Hippocampal formation (tissue), 2 donors: ENCODE measurements around the gene FBXL4.
"Not testable (repeated sequence)": the region's sequence is repeated elsewhere in the genome, so short reads cannot be mapped to it uniquely, and the experiment has no call there.

Source experiments
- DNase-seq, 2 donors: peaks; one replicate each; lab custom pipeline; 2025; lab: John Stamatoyannopoulos, UW

FBXL4 gene

DNA sequence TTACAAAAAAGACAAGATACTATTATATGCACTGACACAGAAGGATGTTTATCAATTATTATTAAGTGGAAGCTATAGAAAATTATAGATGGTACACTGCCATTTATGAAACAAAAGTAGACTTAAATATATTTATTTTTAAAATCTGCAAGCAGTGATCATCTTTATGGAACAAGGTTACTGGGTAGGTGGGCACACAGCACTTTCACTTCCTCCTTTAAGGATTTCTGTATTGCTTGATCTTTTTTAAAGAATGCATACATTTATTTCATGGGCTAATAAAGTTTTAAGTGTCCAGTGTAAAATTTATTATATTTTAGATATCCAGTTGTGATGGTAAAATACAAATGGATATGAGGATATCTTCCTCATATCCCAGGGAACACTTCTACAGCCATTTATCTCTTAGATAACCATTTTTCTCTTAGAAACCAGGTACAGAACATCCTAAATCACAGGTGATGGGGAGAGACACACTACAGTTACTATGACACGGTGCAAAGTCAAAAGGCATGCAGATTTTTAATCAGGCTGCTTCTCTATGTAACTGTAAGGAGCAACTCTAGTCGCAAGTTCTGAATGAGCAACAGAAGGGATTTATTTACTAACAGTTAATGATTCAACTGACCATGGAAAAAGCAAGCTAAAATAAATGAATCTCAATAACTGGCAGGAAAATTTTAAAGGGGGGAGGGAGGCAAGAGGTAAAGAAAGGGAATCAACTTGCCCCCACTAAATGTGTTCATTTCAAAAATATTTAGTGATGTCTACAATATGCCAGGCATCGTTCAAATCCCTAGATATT is 2.2 kb downstream of the FBXL4 start:
- DNase-seq, result no peak

DNA sequence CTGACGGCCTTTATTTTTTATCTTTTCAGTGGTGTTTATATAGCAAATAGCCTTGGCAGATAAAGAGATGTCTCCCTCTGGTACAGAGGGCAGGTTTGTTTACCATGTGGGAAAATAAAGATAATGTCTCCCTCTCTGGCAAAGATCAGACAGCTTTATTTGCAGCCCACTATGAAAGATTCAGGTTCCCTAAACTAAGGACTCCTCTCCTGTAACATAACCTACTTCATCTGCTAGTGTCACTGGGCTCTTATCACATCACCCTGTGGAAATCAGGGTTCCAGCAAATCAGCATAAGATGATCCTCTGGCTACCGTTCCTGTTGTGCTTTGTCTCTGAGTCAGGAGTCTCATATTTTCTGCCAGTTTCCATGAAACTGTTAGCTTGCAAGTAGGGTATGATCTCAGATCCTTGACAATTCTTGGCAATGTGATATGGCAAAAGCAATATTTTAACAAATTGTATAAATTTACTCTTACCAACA is 3.1 kb downstream of the FBXL4 start:
- DNase-seq, result no peak

DNA sequence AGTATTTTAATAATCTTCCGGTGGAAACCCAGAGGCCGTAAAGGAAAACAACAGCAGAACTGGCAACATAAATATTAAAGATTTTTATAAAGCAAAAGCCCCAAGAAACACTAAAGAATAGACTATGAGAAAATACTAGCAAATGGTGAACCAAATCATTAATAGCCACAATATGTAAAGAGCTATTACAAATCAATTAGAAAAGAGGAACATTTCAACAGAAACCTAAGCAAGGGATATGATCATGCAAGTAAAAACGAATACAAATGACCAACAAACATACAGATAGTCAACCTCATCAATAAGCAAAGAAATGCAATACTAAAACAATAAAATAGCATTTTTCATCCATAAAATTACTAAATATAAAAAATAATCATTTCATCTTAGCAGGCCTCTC is 3.6 kb downstream of the FBXL4 start:
- no peak for DNase-seq

DNA sequence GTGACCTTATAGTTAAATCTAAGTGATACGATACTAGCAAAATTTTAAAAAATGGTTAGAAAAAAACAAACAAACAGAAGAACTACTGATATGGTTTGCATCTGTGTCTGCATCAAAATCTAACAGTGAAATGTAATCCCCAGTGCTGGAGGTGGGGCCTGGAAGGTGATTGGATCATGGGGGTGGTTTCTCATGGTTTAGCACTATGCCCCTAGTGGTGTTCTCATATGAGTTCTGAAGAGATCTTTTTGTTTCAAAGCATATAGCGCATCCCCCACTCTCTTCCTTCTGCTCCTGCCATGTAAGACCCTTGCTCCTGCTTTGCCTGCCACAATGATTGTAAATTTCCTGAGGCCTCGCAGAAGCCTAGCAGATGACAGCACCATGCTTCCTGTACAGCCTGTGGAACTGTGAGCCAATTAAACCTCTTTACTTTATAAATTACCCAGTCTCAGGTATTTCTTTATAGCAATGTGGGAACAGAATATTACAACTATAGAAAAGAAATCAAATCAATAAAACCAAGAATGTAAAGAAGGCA is 5.4 kb downstream of the FBXL4 start:
- no peak for DNase-seq

DNA sequence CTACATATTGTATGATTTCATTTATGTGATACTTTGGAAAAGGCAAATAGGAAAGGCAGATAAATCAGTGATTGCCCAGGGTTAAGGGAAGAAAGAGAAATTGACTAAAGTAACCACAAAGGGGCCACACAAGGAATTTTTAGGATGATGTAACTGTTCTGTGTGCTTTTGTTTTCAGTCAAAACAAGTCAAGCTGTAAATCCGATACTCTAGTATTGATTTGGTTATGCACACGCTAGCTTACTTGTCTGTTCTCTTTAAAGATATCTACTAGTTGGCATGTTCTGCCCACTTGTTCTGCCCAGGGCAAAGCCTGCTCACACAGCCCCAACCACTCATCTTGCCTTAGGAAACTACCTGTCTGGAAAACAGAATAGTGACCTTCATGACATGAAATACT is 6.4 kb downstream of the FBXL4 start:
- DNase-seq, result no peak

DNA sequence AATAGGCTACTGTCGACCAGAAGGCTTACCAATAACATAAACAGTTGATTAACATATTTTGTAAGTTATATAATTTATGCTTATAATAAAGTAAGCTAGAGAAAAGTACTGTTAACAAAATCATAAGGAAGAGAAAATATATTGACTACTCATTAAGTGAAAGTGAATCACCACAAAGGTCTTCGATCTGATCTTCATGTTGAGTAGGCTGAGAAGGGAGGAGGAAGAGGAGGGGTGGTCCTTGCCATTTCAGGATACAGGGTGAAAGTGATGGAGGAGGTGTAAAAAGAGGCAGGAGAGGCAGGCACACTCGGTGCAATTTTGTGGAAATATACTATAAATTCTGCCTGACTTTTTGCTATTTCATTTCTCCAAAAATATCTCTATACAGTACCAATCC is 10.4 kb downstream of the FBXL4 start:
- DNase-seq, result no peak

DNA sequence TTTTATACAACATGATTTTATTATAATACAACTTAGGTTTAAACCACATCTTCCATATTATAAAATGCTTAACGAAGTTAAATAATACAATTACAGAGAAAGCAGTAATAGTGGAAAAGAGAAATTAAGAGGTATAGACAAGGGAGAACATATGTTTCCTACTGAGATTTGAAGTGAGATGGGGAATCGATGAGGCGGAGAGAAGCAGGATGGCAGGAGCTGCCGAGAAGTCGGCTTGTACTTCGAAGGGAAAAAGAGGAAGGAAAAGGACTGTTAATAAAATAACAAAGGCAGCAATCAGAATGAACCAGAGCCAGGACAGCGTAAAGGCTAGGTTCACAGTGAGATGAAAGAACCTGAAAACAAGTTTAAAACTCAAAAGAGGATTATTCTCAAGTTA is 15.4 kb downstream of the FBXL4 start:
- DNase-seq, result no peak

DNA sequence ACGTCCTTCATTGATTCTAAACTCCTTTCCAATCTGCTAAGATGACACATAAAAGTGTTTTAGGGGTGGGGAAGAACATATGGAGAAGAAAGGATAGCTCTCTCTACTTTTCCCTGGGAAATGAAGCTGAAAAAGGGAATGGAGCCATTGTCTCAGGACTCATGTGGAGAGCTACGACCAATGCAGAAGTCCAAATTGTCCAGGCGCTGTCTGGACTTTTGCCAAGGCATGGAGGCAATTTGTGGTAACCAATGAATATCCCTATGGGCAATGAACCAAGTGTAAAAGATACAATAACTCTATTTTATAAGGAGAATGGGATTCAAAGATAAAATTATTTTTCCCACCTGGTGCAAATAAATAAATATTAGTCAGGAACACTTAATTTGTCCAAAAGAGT is 16.1 kb downstream of the FBXL4 start:
- DNase-seq, result no peak

DNA sequence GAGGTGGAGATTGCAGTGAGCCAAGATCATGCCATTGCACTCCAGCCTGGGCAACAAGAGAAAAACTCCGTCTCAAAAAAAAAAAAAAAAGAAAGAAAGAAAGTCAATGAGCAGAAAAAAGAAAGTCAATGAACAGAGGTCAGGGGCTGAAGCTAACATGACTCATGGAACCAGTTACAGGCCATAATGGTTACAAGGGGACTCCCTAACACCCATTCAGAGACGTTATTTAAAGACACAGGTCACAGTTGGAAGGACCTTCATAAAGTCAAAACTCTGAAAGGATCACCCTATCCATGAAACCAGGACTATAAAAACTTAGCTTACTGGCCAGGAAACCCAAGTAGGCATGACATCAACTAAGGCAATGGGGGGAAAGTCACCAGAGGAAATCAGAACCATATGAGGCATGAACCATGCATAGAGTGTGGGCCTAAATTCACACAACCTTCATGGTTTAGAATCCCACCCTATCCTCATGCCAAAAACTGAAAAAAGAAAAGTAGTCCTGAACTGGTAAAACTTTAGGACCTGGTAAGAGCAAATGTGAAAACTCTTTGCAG is 18.2 kb downstream of the FBXL4 start:
- no peak for DNase-seq

DNA sequence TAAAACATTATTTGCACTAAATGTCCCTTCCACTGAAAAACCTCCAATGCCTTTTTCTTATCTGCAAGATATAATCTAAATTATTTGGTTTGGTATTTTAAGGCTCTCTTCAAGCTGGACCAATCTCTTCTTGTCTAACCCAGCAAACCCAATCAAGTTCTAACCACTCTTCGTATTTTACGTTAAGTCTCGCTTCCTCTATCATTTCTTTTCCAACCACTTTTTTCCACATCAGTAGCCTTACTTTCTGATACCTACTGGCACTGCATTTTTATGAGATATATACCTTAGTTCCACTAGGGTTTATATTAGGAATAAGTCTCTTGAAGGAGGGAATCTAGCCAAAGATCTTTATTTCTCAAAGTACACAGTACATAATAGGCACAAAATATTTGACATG is 19.1 kb downstream of the FBXL4 start:
- DNase-seq, result no peak

DNA sequence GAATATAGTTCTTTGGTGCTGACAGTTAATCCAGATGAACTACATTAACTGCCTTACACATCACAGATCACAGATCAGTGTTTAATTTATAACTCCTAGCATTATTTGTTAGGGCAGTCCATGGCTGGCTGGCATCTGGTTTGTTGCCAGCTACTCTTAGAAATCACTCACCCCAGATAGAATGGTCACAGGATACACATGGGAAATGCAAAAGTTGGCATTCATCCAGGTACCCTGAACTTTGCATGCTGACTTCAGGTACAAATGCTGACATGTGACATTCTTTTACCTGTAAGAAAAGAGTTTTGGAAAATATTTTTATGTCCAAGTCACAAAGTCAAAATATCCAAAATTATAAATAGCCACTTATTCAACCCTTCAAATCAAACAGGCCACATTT is 20.2 kb downstream of the FBXL4 start:
- DNase-seq, result no peak

DNA sequence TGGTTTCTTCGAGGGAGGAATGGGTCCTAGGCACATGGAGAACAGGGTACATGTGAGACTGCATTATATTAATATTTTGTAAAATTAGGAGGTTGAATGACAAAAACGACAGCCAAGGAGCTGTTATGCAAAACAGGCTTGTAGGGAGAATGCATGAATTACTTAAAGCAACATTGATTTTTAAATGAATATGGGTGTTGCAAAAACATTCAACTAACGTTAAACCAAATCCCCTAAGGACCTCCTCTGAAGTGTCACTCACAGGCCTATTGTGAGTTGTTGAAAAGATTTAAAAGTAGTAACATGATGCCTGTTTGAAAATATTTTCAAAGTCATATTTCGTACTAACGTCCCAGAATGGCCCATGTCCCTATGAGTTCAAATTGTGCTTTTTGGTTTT is 21.9 kb downstream of the FBXL4 start:
- no peak for DNase-seq

DNA sequence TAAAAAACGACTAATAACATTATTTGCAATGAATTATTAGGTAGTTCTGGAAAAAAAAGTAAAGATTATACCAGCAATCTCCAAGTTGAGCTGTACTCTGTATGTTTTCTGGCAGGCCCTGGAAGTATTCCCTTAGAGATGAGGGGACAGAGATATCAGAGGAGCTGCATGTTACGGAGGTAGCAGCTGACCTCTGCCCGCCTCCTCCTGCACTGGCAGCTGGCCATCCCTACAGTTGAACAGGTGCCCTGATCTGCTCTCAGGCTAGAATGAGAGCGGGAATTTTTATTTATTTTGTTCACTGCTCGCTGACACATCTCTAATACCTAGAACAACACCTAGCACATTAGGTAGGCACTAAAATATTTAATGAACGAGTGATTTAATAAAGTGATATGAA is 23.1 kb downstream of the FBXL4 start:
- DNase-seq, result no peak

DNA sequence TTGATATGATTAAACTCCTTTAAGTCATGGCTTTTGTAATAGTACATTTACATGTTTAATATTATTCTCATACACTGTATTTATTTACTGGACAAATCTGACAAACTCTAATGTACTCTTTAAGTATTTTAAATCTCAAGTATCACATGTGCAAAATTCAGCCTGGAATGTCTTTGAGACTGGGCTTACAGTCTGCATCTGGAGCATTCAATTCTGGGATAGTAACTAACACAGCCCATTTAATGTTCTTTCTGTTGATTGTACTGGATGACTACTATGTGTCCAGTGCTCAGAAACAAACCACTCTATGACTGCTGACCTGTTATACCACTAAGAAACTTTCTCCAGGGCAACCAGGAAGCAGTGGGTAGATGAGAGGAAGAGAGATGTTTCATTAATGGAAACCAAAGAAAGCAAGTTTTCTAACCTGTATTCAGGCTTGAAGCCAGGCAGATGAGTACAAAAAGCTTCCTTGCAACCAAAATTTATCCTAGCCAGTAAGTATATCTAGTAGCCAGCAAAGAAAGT is 26.8 kb downstream of the FBXL4 start:
- DNase-seq, result no peak

DNA sequence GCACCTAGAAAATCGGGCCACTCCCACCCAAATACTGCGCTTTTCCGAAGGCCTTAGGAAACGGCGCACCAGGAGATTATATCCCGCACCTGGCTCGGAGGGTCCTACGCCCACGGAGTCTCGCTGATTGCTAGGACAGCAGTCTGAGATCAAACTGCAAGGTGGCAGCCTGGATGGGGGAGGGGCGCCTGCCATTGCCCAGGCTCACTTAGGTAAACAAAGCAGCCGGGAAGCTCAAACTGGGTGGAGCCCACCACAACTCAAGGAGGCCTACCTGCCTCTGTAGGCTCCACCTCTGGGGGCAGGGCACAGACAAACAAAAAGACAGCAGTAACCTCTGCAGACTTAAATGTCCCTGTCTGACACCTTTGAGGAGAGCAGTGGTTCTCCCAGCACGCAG is 36.8 kb downstream of the FBXL4 start:
- not testable (repeated sequence) for DNase-seq

DNA sequence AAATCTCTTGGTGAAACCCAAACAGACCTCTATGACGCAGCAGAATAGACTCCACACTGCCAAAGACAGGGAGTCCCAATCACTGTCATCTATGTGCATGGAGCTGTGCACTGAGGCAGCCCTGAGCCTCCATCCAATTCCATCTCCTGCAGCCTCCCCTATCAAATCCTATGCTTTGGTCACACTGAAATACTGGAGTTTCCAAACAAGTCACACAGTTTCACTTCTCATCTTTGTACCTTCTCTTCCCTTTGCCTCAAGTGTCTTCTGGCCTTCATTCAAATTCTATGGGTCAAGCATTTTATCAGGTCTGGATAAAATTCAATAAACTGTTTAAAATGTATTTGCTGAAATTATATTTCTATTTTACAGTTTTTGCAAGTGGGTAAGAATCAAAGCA is 38.5 kb downstream of the FBXL4 start:
- DNase-seq, result no peak

DNA sequence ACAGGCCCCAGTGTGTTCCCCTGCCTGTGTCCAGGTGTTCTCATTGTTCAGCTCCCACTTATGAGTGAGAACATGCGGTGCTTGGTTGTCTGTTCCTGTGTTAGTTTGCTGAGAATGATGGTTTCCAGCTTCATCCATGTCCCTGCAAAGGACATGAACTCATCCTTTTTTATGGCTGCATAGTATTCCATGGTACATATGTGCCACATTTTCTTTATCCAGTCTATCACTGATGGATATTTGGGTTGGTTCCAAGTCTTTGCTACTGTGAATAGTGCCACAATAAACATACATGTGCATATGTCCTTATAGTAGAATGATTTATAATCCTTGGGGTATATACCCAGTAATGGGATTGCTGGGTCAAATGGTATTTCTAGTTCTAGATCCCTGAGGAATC is 41.4 kb downstream of the FBXL4 start:
- not testable (repeated sequence) for DNase-seq

DNA sequence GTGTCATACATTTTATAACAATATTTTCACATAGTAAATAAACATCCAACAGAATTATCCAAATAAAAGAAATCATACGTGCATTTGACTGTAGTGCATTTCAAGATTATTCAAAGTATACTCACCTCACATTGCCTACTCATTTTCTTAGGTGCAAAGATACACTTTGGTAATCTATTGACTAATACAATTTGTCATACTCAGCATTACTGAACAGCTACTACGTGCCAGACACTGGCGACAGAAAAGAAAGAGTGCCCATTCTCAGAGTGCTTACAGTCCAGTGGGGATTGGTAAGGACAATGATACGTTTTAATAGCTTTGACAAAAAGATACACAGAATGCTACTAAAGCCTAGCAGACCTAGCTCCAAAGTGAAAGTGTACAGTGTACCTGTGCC is 42.0 kb downstream of the FBXL4 start:
- no peak for DNase-seq

DNA sequence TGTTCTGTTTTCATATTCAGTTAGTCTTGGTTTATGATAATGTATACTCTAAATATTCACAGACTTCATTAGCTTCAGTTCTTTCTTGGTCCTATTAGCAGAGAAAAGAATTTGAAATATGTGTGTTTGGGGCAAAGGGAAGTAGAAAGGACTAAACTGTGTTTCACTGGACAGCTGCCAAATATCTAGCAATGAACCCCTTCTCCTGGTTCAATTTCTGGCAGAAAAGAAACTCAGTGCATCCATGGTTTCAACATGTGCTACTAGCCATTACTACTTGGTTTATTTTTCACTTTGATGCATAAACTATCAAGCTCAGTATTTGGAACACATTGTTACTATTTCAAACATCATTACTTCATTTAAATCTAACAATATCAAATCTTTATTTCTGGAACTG is 43.6 kb downstream of the FBXL4 start:
- no peak for DNase-seq

DNA sequence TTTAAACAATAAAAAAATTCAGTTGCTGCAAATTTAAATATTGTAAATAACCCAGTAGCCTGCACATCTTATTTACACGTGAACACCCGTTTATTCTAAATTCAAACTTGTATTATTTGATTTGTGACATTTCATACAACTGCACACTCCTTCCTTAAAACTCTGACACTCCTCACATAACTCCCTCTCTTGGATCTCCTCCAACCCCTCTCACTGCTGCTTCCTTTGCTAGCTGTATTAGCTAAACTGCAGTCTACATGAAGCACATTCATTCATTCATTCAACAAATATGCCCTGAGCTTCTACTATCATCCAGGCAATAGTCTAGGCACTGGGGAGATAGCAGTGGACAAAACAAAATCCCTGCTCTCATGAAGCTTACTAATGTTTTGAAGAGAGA is 47.0 kb downstream of the FBXL4 start:
- DNase-seq, result no peak

DNA sequence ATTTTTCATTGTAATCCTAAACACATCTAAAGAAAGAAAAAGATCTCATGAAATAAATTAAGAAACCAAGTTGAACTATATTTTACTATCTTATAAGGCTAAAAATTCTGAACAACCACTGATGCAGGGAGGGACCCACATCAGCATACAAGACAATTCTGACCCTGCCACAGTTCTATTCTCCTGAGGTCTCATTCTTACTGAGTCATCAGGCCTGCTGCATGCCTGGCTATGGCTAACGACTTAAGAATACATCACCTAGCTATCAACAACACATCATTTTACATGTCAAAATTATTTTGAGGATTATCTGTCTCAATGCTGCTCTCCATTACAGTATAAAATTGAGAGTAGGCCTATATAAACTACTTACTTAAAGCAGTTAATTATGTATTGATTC is 52.9 kb downstream of the FBXL4 start:
- DNase-seq, result no peak

DNA sequence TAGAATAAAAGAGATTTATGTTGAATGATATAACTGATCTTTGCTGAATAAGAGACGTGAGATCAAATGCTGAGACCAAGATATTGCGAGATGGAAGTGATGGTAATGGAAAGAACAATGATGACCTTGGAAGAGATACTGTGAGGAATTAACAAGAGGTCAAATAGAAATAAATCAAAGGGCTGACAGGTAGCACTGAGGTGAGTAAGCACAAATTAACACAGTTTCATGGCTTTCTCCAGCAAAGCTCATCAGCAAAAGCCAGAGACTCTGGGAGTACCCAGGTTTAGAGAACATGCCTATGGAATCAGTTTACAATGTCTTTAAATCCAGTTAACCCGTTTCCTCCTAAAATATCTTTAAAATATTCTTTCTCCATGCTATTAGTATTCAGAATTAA is 60.1 kb downstream of the FBXL4 start:
- DNase-seq, result no peak

DNA sequence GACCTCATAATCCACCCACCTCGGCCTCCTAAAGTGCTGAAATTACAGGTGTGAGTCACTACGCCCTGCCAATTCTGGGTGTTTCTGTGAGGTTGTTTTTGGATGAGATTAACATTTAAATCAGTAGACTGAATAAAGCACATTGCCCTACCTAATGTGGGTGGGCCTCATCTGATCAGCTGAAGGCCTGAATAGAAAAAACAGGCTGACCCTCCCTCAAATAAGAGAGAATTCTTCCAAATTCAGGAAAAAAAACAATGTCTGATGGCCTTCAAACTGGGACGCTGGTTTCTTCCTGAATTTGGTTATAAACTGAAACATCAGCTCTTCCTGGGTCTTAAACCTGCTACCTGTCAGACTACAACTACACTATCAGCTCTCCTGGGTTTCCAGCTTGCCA is 62.4 kb downstream of the FBXL4 start:
- no peak for DNase-seq
